Calu3 (cell line): Measurements from ENCODE around the gene MFSD6L. TPM values are rescaled to one million over a fixed set of nuclear protein-coding genes. Genes with fewer than 3 reads are reported as not detected.

Experiments
- BruUV-seq: library from RNA; stranded (reverse); fragments of 400-500 nt; replicated peaks from 2 replicates; lab custom pipeline; 2021; lab: Mats Ljungman, UMichigan
- CTCF ChIA-PET: fragments of 300-600 bp; sonication (Branson Sonifier 250); formaldehyde crosslinking; loops from one replicate; lab custom pipeline; 2022; ENCODE audit warnings: antibody characterized with exemption; lab: Charles Lee
- DNase-seq: peaks from one replicate; pipeline ENCODE4 v3.0.0; 2022
- H3K27ac Mint-ChIP-seq: one replicate; pipeline ENCODE4 v1.8.0; 2022; ENCODE audit warnings: mixed read lengths; ENCODE audit not compliant: unreplicated experiment
- H3K27me3 Mint-ChIP-seq: one replicate; pipeline ENCODE4 v1.8.0; 2022; ENCODE audit warnings: mixed read lengths; ENCODE audit not compliant: unreplicated experiment
- H3K36me3 Mint-ChIP-seq: one replicate; pipeline ENCODE4 v1.8.0; 2022; ENCODE audit warnings: mild to moderate bottlenecking, moderate library complexity, mixed read lengths; ENCODE audit not compliant: insufficient read depth, unreplicated experiment
- H3K4me1 Mint-ChIP-seq: one replicate; pipeline ENCODE4 v1.8.0; 2022; ENCODE audit warnings: mild to moderate bottlenecking, low read depth, mixed read lengths; ENCODE audit not compliant: unreplicated experiment
- H3K4me3 Mint-ChIP-seq: one replicate; pipeline ENCODE4 v1.8.0; 2022; ENCODE audit warnings: mild to moderate bottlenecking, low read depth, moderate library complexity, mixed read lengths; ENCODE audit not compliant: unreplicated experiment
- H3K9me3 Mint-ChIP-seq: one replicate; pipeline ENCODE4 v1.8.0; 2022; ENCODE audit warnings: low read depth, mixed read lengths; ENCODE audit not compliant: unreplicated experiment
- CTCF ChIP-seq: fragments of 200-600 bp; IDR thresholded peaks from one replicate; pipeline ENCODE4 v1.8.0; 2022; ENCODE audit warnings: antibody characterized with exemption; ENCODE audit not compliant: unreplicated experiment
- intact Hi-C: fragments of 100-400 bp; cut with micrococcal nuclease; formaldehyde crosslinking; loops from one replicate; pipeline ENCODE4 v1.10.0; 2022; ENCODE audit not compliant: unreplicated experiment
- total RNA-seq: library from RNA; stranded (reverse); gene quantifications from 2 replicates; pipeline ENCODE4 v1.2.3, GENCODE V29; 2022

Gene MFSD6L
- total RNA-seq, 1 experiment from 2014 or later = 0.21 TPM

GRCh38 chr17:8798176-8798845, 854 bp downstream of the MFSD6L start:
- no peak for DNase-seq
- intact Hi-C loops = loop anchor here (2.0 kb wide), 1 partner anchor 96 kb away; no protein-coding TSS in a partner anchor
- Mint-ChIP-seq H3K36me3 (no peaks in the 10 kb centered on the region), H3K4me3 (no peak overlapping the region), H3K9me3 (no peaks in the 10 kb centered on the region), H3K4me1 (no peaks in the 10 kb centered on the region), H3K27me3 (no peaks in the 10 kb centered on the region), H3K27ac (no peak overlapping the region)
- CTCF ChIA-PET = no interaction called here
- BruUV-seq = no TSS peak
- no peak for TF ChIP-seq CTCF

DNA sequence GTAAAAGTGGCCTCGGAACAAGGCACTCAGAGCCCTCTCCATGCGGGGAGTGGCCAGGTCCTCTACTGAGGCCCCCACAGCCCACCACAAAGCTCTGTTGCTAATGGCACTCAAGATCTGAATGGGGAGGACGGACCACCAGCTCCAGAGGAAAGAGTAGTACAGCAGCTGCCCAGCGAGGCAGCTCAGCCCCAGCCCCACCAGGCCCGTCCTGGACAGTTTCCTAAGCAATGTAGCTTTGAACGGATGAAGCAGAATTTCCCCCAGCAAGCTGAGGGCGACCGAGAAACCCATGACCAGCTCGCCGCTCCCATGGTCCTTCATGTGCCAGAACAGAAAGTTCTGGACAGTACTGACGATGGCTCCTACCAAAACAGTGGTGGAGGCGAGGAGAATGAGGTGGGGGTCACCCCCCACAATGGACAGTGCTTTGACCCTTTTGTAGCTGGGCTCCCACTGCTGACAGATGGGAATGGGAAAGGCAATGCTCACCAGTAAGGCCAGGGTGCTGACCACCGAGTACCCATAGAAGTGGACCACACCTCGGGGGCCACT, 1.5 kb downstream of the MFSD6L start:
- TF ChIP-seq CTCF = no peak
- Mint-ChIP-seq H3K27me3 (no peaks in the 10 kb centered on the region), H3K27ac (no peak overlapping the region), H3K4me3 (no peak overlapping the region), H3K4me1 (no peaks in the 10 kb centered on the region), H3K36me3 (no peaks in the 10 kb centered on the region), H3K9me3 (no peaks in the 10 kb centered on the region)
- no peak for DNase-seq
- intact Hi-C loops = loop anchor here (2.0 kb wide), 1 partner anchor 97 kb away; no protein-coding TSS in a partner anchor
- no TSS peak for BruUV-seq
- CTCF ChIA-PET = no interaction called here

DNA sequence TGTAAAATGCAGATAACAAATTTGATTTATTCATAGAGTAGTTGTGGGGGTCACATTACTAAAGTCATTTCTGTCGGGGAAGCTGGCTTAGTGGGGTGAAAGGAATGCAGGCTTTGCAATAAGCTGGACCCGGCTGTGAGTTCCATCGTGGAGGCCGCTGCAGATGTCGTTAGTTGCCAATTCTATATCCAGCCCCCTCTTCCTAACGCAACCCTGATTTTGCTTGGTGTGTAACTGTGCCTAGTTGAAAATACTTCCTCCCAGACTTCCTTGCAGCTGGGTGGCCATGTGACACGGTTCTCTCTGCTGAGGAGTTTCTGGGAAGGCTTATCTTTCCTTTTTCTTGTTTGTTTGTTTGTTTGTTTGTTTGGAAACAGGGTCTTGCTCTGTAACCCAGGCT, 4.5 kb downstream of the MFSD6L start:
- no peak for DNase-seq
- Mint-ChIP-seq H3K27ac (no peak overlapping the region), H3K36me3 (no peaks in the 10 kb centered on the region), H3K9me3 (no peaks in the 10 kb centered on the region), H3K4me1 (no peaks in the 10 kb centered on the region), H3K27me3 (peaks cover 8% of the 10 kb centered on the region), H3K4me3 (no peak overlapping the region)
- TF ChIP-seq CTCF = no peak
- no TSS peak for BruUV-seq
- CTCF ChIA-PET = no interaction called here
- intact Hi-C loops = no loop called here

GRCh38 chr17:8793649-8794048, 5.5 kb downstream of the MFSD6L start:
- Mint-ChIP-seq H3K4me3 (no peak overlapping the region), H3K36me3 (no peaks in the 10 kb centered on the region), H3K4me1 (no peaks in the 10 kb centered on the region), H3K9me3 (no peaks in the 10 kb centered on the region), H3K27me3 (peaks cover 18% of the 10 kb centered on the region), H3K27ac (no peak overlapping the region)
- no TSS peak for BruUV-seq
- CTCF ChIA-PET = no interaction called here
- TF ChIP-seq CTCF = no peak
- DNase-seq = no peak
- intact Hi-C loops = no loop called here
